GM11168 (cell line): ENCODE data around the gene PNPLA1.

Source experiments
- in situ Hi-C: fragments of 300-500 bp; cut with MboI; formaldehyde crosslinking; loops from one replicate; pipeline ENCODE4 v1.12.0; 2022; ENCODE audit warnings: low sequenced_read_pairs; ENCODE audit not compliant: unreplicated experiment

PNPLA1 gene

GRCh38 chr6:36269834-36270705 is at the start of gene PNPLA1:
Gene PNPLA1 (plus strand): TSS chr6:36270060. CDS start chr6:36270460, 400 bp downstream.
- in situ Hi-C loops = no loop called here

GRCh38 chr6:36220226-36220625 is 49.6 kb upstream of the PNPLA1 start:
- in situ Hi-C loops = no loop called here

- in situ Hi-C loops = no loop called here
Measured at GRCh38 chr6:36221674-36222073, 48.2 kb upstream of the PNPLA1 start.

- in situ Hi-C loops = no loop called here
Measured at GRCh38 chr6:36222924-36223323, 46.9 kb upstream of the PNPLA1 start.

- in situ Hi-C loops = no loop called here
Measured at GRCh38 chr6:36223706-36224105, 46.2 kb upstream of the PNPLA1 start.

GRCh38 chr6:36224918-36225461 is 44.9 kb upstream of the PNPLA1 start:
- in situ Hi-C loops = no loop called here

GRCh38 chr6:36226438-36227047 is 43.3 kb upstream of the PNPLA1 start:
- in situ Hi-C loops = no loop called here

GRCh38 chr6:36227379-36228228 is 42.3 kb upstream of the PNPLA1 start:
- in situ Hi-C loops = no loop called here

- in situ Hi-C loops = no loop called here
Measured at GRCh38 chr6:36229223-36229622, 40.6 kb upstream of the PNPLA1 start.

- in situ Hi-C loops = no loop called here
Measured at GRCh38 chr6:36230371-36230770, 39.5 kb upstream of the PNPLA1 start.

GRCh38 chr6:36232172-36232571 is 37.7 kb upstream of the PNPLA1 start:
- in situ Hi-C loops = no loop called here

GRCh38 chr6:36235309-36235708 is 34.6 kb upstream of the PNPLA1 start:
- in situ Hi-C loops = no loop called here

GRCh38 chr6:36235862-36236261 is 34.0 kb upstream of the PNPLA1 start:
- in situ Hi-C loops = no loop called here

GRCh38 chr6:36239774-36240173 is 30.1 kb upstream of the PNPLA1 start:
- in situ Hi-C loops = no loop called here

- in situ Hi-C loops = no loop called here
Measured at GRCh38 chr6:36241728-36242127, 28.1 kb upstream of the PNPLA1 start.

GRCh38 chr6:36242161-36242560 is 27.7 kb upstream of the PNPLA1 start:
- in situ Hi-C loops = no loop called here

- in situ Hi-C loops = no loop called here
Measured at GRCh38 chr6:36242626-36243025, 27.2 kb upstream of the PNPLA1 start.

GRCh38 chr6:36243562-36244212 is 26.2 kb upstream of the PNPLA1 start:
- in situ Hi-C loops = no loop called here

GRCh38 chr6:36244641-36245280 is 25.1 kb upstream of the PNPLA1 start:
- in situ Hi-C loops = no loop called here
